GM13977 (cell line): ENCODE measurements around the gene NUP35.
"Not testable (repeated sequence)": the region's sequence is repeated elsewhere in the genome, so short reads cannot be mapped to it uniquely, and the experiment has no call there.

Experiments used
- DNase-seq: peaks from one replicate; pipeline ENCODE4 v3.0.0; 2012; ENCODE audit warnings: low spot score
- CTCF ChIP-seq: IDR thresholded peaks from 2 replicates; pipeline ENCODE4 v1.5.1; 2012; ENCODE audit warnings: mild to moderate bottlenecking, control low read depth; ENCODE audit not compliant: insufficient read depth; ENCODE audit errors: extremely low read depth, missing control alignments
- in situ Hi-C: fragments of 300-500 bp; cut with MboI; formaldehyde crosslinking; loops from one replicate; pipeline ENCODE4 v1.12.0; 2022; ENCODE audit warnings: low sequenced_read_pairs, low pct_unique_long_range_greater_than_20kb, mixed read lengths, inconsistent platforms; ENCODE audit not compliant: unreplicated experiment

Gene NUP35

DNA sequence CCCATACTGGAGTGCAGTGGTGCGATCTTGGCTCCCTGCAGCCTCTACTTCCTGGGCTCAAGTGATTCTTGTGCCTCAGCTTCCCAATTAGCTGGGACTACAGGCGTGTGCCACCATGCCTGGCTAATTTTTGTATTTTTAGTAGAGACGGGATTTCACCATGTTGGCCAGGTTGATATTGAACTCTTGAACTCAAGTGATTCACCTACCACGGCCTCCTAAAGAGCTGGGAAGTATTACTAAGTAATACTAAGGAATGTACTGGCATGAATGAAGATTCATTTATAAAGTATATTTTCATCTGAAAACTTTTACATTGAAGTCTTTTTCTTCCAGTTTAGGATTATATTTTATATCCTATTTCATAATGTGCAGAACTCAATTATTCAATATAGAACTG is 38.1 kb downstream of the NUP35 start:
- in situ Hi-C loops: no loop called here
- no peak for DNase-seq
- TF ChIP-seq CTCF: no peak

GRCh38 chr2:183163821-183164649 is 39.8 kb downstream of the NUP35 start:
- no peak for TF ChIP-seq CTCF
- no peak for DNase-seq
- in situ Hi-C loops: no loop called here

DNA sequence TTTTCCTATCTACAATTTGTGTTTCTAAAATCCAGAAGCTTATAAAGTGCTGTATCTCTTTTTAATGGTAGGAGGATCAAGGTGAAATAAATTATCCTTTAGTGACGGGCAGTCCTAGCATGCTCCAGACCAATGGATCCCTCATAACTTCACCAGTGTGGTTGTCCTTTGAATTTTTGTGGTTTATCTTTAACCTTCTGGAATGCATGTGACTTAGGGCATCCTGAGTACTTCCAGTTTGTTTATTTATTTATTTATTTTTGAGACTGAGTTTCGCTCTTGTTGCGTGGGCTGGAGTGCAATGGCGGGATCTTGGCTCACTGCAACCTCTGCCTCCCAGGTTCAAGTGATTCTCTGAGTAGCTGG is 40.4 kb downstream of the NUP35 start:
- TF ChIP-seq CTCF: no peak
- in situ Hi-C loops: no loop called here
- DNase-seq: no peak

GRCh38 chr2:183166210-183166609 is 42.0 kb downstream of the NUP35 start:
- in situ Hi-C loops: no loop called here
- TF ChIP-seq CTCF: no peak
- no peak for DNase-seq

DNA sequence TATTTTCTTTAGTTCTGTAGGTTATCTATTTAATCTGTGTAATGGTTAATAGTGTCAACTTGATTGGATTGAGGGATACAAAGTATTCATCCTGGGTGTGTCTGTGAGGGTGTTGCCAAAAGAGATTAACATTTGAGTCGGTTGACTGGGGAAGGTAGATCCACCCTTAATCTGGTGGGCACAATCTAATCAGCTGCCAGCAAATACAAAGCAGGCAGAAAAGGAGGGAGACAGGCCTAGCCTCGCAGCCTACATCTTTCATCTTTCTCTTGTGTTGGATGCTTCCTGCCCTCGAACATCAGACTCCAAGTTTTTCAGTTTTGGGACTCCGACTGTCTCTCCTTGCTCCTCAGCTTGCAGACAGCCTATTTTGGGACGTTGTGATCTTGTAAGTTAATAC is 42.7 kb downstream of the NUP35 start:
- DNase-seq, in situ Hi-C loops: not testable (repeated sequence)

DNA sequence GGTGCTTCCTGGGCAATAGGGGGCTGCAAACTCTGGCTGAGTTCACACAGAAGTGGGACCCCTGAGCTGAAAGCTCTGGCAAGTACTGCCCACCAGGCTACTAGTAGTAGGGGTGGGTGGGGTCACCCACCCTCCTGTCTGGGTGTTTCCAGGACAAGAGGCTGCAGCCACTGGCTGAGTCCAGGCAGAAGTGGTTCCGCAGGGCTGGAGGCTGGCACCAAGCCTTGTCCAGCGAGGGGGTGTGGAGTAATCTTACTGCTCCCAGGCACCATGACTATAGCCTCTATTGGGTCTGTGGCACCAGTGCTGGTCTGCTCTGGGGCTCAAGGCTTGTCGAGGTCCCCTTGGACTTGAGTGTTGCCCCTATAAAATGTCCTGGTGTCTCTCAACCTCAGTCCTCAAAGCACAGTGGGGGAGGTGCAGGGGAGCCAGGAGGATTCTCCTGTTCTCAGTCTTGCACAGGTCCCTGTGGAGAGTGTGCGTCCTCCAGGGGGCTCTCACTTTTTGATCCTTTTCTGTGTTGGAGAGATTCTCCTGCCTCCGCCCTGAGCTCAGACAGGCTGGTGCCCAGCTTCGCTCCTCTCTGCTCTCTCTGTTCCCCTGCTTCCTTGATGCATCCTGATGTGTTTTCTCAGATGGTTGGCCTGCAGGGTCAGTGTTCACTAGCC is 48.1 kb downstream of the NUP35 start:
- DNase-seq: no peak
- no peak for TF ChIP-seq CTCF
- in situ Hi-C loops: no loop called here

GRCh38 chr2:183179156-183179555 is 54.9 kb downstream of the NUP35 start:
- in situ Hi-C loops: no loop called here
- TF ChIP-seq CTCF: no peak
- no peak for DNase-seq
